Measurements from ENCODE around the gene C6orf47.

The C6orf47 gene

DNA sequence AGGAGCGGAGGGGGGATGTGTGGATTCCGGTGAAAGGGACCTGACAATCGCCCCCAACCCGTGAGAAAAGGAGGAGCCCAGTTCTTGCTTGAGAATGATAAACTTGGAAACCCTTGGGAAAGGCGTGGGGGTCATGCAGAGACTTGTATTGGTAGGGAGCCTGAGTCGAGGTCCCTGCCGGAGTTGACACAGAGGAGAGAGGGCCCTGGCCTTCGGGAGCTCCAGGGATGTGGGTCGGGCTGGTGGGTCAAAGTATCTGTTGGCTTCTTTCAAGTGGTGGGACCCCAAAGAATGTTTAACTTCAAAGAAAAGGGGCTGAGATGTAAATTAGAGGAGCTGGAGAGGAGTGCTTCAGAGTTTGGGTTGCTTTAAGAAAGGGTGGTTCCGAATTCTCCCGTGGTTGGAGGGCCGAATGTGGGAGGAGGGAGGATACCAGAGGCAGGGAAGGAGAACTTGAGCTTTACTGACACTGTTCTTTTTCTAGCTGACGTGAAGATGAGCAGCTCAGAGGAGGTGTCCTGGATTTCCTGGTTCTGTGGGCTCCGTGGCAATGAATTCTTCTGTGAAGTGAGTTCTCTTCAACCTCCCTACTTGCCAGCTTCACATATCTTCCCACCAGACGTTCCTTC, 5.9 kb upstream of the C6orf47 start:
- Histone ChIP-seq H2AK5ac (ENCODE audit: low read length) (peak overlapping the region; percentile 51), H3K18ac (ENCODE audit: low read length) (peak overlapping the region; percentile 67), H3K27me3 (ENCODE audit: insufficient read depth, low read length) (no peaks in the 10 kb centered on the region), H3K79me2 (ENCODE audit: control insufficient read depth, insufficient read depth, low read length, poor library complexity) (peaks cover 17% of the 10 kb centered on the region), H2AFZ (ENCODE audit: insufficient read depth, low read length, poor library complexity) (peak overlapping the region; percentile 54), H3K9me3 (ENCODE audit: insufficient read depth, low read depth, low read length) (no peaks in the 10 kb centered on the region), H3K27ac (ENCODE audit: low read depth, low read length) (no peak overlapping the region), H4K91ac (ENCODE audit: low read depth, low read length) (peak overlapping the region; percentile 72), H4K8ac (ENCODE audit: low read depth, low read length) (peak overlapping the region; percentile 86), H3K79me1 (ENCODE audit: low read length) (peaks cover 16% of the 10 kb centered on the region), H3K23ac (ENCODE audit: low read length) (no peak overlapping the region), H3K14ac (ENCODE audit: low read length) (peak overlapping the region; percentile 82), H3K36me3 (ENCODE audit: control insufficient read depth in 1 of 2, insufficient read depth in 2 of 2, low read length in 2 of 2) (peaks cover 42 to 57% of the 10 kb centered on the region in 2 experiments), H2BK5ac (ENCODE audit: low read depth, low read length, poor library complexity) (peak overlapping the region; percentile 63), H3K4me1 (ENCODE audit: control insufficient read depth in 1 of 2, insufficient read depth in 2 of 2, low read length in 2 of 2) (peaks cover 11 to 14% of the 10 kb centered on the region in 2 experiments), H3K4me2 (ENCODE audit: low read length) (peak overlapping the region; percentile 80), H3K4ac (ENCODE audit: low read depth, low read length) (peak overlapping the region; percentile 83), H3K4me3 (ENCODE audit: low read depth, low read length) (peak overlapping the region; percentile 96), H2BK120ac (ENCODE audit: insufficient read depth, low read length, poor library complexity) (peak overlapping the region; percentile 62), H2BK12ac (ENCODE audit: low read length) (no peak overlapping the region), H3K9ac (ENCODE audit: low read length) (peak overlapping the region; percentile 89), H4K12ac (ENCODE audit: low read depth, low read length) (peak overlapping the region; percentile 22)
- no peak for DNase-seq
- no CpG with 5 or more reads among the region's 15 CpGs for WGBS (ENCODE audit: extremely low coverage, insufficient coverage, insufficient read length)

DNA sequence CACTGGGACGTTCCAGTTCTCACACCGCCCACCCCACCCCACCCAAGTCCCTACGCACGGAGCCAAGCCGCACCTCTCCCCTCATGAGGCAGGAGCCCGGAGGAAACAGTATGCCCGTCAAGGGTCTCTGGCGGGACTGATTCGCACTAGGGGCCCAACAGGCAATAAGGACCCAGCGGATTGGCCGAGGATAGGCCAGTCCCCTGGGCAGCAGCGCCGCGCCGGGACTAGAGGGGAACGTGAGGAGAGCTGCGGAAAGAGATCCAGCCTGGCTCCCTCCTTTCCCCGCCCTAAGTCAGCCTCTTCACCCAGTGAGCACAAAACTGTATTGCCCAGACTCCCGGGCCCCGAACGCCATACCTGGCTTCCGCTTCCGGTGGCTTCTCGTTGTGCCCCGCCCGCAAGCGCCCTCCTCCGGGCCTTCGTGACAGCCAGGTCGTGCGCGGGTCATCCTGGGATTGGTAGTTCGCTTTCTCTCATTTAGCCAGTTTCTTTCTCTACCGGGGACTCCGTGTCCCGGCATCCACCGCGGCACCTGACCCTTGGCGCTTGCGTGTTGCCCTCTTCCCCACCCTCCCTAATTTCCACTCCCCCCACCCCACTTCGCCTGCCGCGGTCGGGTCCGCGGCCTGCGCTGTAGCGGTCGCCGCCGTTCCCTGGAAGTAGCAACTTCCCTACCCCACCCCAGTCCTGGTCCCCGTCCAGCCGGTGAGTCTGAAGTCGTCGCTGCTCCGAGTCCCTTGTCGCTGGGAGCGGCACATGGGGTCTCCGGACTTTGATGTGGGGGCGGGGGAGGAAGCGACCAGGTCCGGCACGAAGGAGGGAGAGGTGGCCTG, 5.1 kb upstream of the C6orf47 start, which contains the start of gene CSNK2B:
CSNK2B (plus strand) TSS at position 580 of the 836 bp plus-strand sequence. CDS start 752 bp downstream, outside the sequence.
- peak within 1 kb of the TSS; percentile 66 for H2AK5ac ChIP-seq (ENCODE audit: low read length)
- peak within 1 kb of the TSS; percentile 95 for H4K8ac ChIP-seq (ENCODE audit: low read depth, low read length)
- peak within 1 kb of the TSS; percentile 96 for H3K4me3 ChIP-seq (ENCODE audit: low read depth, low read length)
- peak within 1 kb of the TSS; percentile 94 for H4K91ac ChIP-seq (ENCODE audit: low read depth, low read length)
- peak within 1 kb of the TSS; percentile 79 for H3K18ac ChIP-seq (ENCODE audit: low read length)
- peak within 1 kb of the TSS; percentile 79 for H4K12ac ChIP-seq (ENCODE audit: low read depth, low read length)
- peaks cover 19% of the 10 kb centered on the region for H3K79me1 ChIP-seq (ENCODE audit: low read length)
- no peak within 1 kb of the TSS for H3K23ac ChIP-seq (ENCODE audit: low read length)
- no peaks in the 10 kb centered on the region for H3K9me3 ChIP-seq (ENCODE audit: insufficient read depth, low read depth, low read length)
- WGBS (ENCODE audit: extremely low coverage, insufficient coverage, insufficient read length) = no CpG with 5 or more reads among the region's 63 CpGs
- peak within 1 kb of the TSS; percentile 18 for H2BK12ac ChIP-seq (ENCODE audit: low read length)
- peak within 1 kb of the TSS; percentile 89 for H3K14ac ChIP-seq (ENCODE audit: low read length)
- DNase-seq = peak; percentile 99
- H3K36me3 ChIP-seq (ENCODE audit: control insufficient read depth in 1 of 2, insufficient read depth in 2 of 2, low read length in 2 of 2) = peaks cover 35 to 49% of the 10 kb centered on the region in 2 experiments
- peak within 1 kb of the TSS; percentile 93 for H3K4me2 ChIP-seq (ENCODE audit: low read length)
- peak within 1 kb of the TSS; percentile 91 for H3K9ac ChIP-seq (ENCODE audit: low read length)
- peak within 1 kb of the TSS; percentile 93 for H3K27ac ChIP-seq (ENCODE audit: low read depth, low read length)
- peak within 1 kb of the TSS; percentile 79 for H2BK120ac ChIP-seq (ENCODE audit: insufficient read depth, low read length, poor library complexity)
- H3K4me1 ChIP-seq (ENCODE audit: control insufficient read depth in 1 of 2, insufficient read depth in 2 of 2, low read length in 2 of 2) = peaks cover 11 to 14% of the 10 kb centered on the region in 2 experiments
- H3K79me2 ChIP-seq (ENCODE audit: control insufficient read depth, insufficient read depth, low read length, poor library complexity) = peaks cover 17% of the 10 kb centered on the region
- peak within 1 kb of the TSS; percentile 54 for H2AFZ ChIP-seq (ENCODE audit: insufficient read depth, low read length, poor library complexity)
- no peaks in the 10 kb centered on the region for H3K27me3 ChIP-seq (ENCODE audit: insufficient read depth, low read length)
- peak within 1 kb of the TSS; percentile 83 for H3K4ac ChIP-seq (ENCODE audit: low read depth, low read length)
- peak within 1 kb of the TSS; percentile 79 for H2BK5ac ChIP-seq (ENCODE audit: low read depth, low read length, poor library complexity)

DNA sequence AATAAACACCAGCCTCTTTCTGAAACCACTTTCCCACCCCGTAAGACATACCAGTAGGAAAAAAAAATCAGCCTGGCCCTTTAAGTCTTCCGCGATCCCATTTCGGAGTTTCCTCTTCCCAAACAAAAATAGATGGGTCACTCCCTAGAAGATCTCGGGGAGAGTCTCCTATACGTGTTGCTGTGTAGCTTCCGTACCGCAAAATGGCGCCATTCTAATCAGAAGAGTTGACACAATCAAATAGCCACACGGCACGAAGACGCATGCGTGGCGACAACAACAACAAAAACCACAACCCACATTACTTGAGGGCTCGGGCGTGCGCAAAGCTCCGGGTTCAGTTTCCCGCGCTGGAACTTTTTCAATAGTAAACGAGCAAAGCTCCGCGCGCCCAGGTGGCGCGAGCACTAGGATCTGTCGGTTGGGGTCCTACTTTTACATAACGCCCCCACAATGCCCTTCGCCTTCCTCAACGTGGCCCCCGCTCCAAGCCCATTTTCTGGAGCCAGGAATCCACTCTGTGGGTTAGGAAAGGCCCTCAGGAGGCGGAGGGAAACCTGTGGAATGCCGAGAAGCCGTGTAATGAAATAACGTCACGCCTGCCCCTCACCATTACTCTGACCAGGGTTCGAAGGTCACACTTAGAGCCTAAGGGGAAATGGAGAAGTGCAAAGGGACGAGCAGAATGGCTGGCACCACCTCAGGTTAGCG, 4.4 kb upstream of the C6orf47 start, which contains the start of gene GPANK1:
GPANK1 (minus strand) TSS at position 208 of the 711 bp plus-strand sequence. CDS start 519 bp downstream, outside the sequence.
- peak within 1 kb of the TSS; percentile 94 for H4K91ac ChIP-seq (ENCODE audit: low read depth, low read length)
- H3K9ac ChIP-seq (ENCODE audit: low read length) = peak within 1 kb of the TSS; percentile 91
- peaks cover 11 to 15% of the 10 kb centered on the region in 2 experiments for H3K4me1 ChIP-seq (ENCODE audit: control insufficient read depth in 1 of 2, insufficient read depth in 2 of 2, low read length in 2 of 2)
- H3K79me1 ChIP-seq (ENCODE audit: low read length) = peaks cover 25% of the 10 kb centered on the region
- H2BK120ac ChIP-seq (ENCODE audit: insufficient read depth, low read length, poor library complexity) = peak within 1 kb of the TSS; percentile 79
- no peaks in the 10 kb centered on the region for H3K27me3 ChIP-seq (ENCODE audit: insufficient read depth, low read length)
- H3K18ac ChIP-seq (ENCODE audit: low read length) = peak within 1 kb of the TSS; percentile 79
- H2AFZ ChIP-seq (ENCODE audit: insufficient read depth, low read length, poor library complexity) = peak within 1 kb of the TSS; percentile 6
- H4K8ac ChIP-seq (ENCODE audit: low read depth, low read length) = peak within 1 kb of the TSS; percentile 95
- peak within 1 kb of the TSS; percentile 34 for H2BK12ac ChIP-seq (ENCODE audit: low read length)
- H3K79me2 ChIP-seq (ENCODE audit: control insufficient read depth, insufficient read depth, low read length, poor library complexity) = peaks cover 23% of the 10 kb centered on the region
- peak within 1 kb of the TSS; percentile 89 for H3K14ac ChIP-seq (ENCODE audit: low read length)
- peaks cover 29 to 43% of the 10 kb centered on the region in 2 experiments for H3K36me3 ChIP-seq (ENCODE audit: control insufficient read depth in 1 of 2, insufficient read depth in 2 of 2, low read length in 2 of 2)
- peak within 1 kb of the TSS; percentile 67 for H3K4ac ChIP-seq (ENCODE audit: low read depth, low read length)
- H2BK5ac ChIP-seq (ENCODE audit: low read depth, low read length, poor library complexity) = peak within 1 kb of the TSS; percentile 79
- no CpG with 5 or more reads among the region's 39 CpGs for whole genome bisulfite sequencing (ENCODE audit: extremely low coverage, insufficient coverage, insufficient read length)
- no peak within 1 kb of the TSS for H3K23ac ChIP-seq (ENCODE audit: low read length)
- peak within 1 kb of the TSS; percentile 80 for H2AK5ac ChIP-seq (ENCODE audit: low read length)
- peak within 1 kb of the TSS; percentile 85 for H3K4me3 ChIP-seq (ENCODE audit: low read depth, low read length)
- H3K4me2 ChIP-seq (ENCODE audit: low read length) = peak within 1 kb of the TSS; percentile 93
- no peaks in the 10 kb centered on the region for H3K9me3 ChIP-seq (ENCODE audit: insufficient read depth, low read depth, low read length)
- H4K12ac ChIP-seq (ENCODE audit: low read depth, low read length) = peak within 1 kb of the TSS; percentile 79
- peak within 1 kb of the TSS; percentile 93 for H3K27ac ChIP-seq (ENCODE audit: low read depth, low read length)
- DNase-seq = peak; percentile 92 to 97
